ACHN (cell line): ENCODE results near the gene PRKD1.

ENCODE experiments used
- DNase-seq: peaks from one replicate; pipeline ENCODE4 v3.0.0-alpha.2; 2015
- in situ Hi-C: cut with HindIII; loops from 2 replicates; pipeline ENCODE4 v1.10.0; 2017; ENCODE audit warnings: low sequenced_read_pairs, low pct_ligation_motif_present, low pct_unique_long_range_greater_than_20kb

The PRKD1 gene

GRCh38 chr14:29668201-29668600 is 259.4 kb downstream of the PRKD1 start:
- in situ Hi-C loops, result no loop called here
- no peak for DNase-seq

GRCh38 chr14:29664515-29664914 is 263.1 kb downstream of the PRKD1 start:
- in situ Hi-C loops, result no loop called here
- DNase-seq, result no peak

- no peak for DNase-seq
- in situ Hi-C loops, result no loop called here
Measured at GRCh38 chr14:29663281-29663801, 264.3 kb downstream of the PRKD1 start.

- in situ Hi-C loops, result no loop called here
- no peak for DNase-seq
Measured at GRCh38 chr14:29654901-29655550, 272.6 kb downstream of the PRKD1 start.

GRCh38 chr14:29653303-29653702 is 274.3 kb downstream of the PRKD1 start:
- in situ Hi-C loops, result no loop called here
- no peak for DNase-seq

GRCh38 chr14:29652571-29652970 is 275.1 kb downstream of the PRKD1 start:
- DNase-seq, result no peak
- in situ Hi-C loops, result no loop called here

GRCh38 chr14:29650554-29651269 is 276.9 kb downstream of the PRKD1 start:
- DNase-seq, result peak; percentile 17

GRCh38 chr14:29649170-29649569 is 278.5 kb downstream of the PRKD1 start:
- in situ Hi-C loops, result no loop called here
- DNase-seq, result no peak

More at GRCh38 chr14:29650554-29651269, 276.9 kb downstream of the PRKD1 start:
- in situ Hi-C loops, result no loop called here

- in situ Hi-C loops, result no loop called here
- peak; percentile 9 for DNase-seq
Measured at GRCh38 chr14:29648045-29648444, 279.6 kb downstream of the PRKD1 start.

GRCh38 chr14:29645117-29645516 is 282.5 kb downstream of the PRKD1 start:
- in situ Hi-C loops, result no loop called here
- no peak for DNase-seq

GRCh38 chr14:29643433-29644211 is 284.0 kb downstream of the PRKD1 start:
- DNase-seq, result peak; percentile 4
- in situ Hi-C loops, result no loop called here

GRCh38 chr14:29637411-29637810 is 290.2 kb downstream of the PRKD1 start:
- in situ Hi-C loops, result no loop called here
- DNase-seq, result peak; percentile 50

GRCh38 chr14:29636870-29637269 is 290.8 kb downstream of the PRKD1 start:
- no peak for DNase-seq
- in situ Hi-C loops, result no loop called here

GRCh38 chr14:29630566-29631160 is 297.0 kb downstream of the PRKD1 start:
- no peak for DNase-seq
- in situ Hi-C loops, result no loop called here

GRCh38 chr14:29629839-29630238 is 297.8 kb downstream of the PRKD1 start:
- in situ Hi-C loops, result no loop called here
- no peak for DNase-seq

GRCh38 chr14:29627137-29627536 is 300.5 kb downstream of the PRKD1 start:
- DNase-seq, result no peak
- in situ Hi-C loops, result no loop called here

GRCh38 chr14:29618323-29619067 is 309.2 kb downstream of the PRKD1 start:
- in situ Hi-C loops, result no loop called here
- no peak for DNase-seq

GRCh38 chr14:29616922-29617321 is 310.7 kb downstream of the PRKD1 start:
- no peak for DNase-seq
- in situ Hi-C loops, result no loop called here
